Activated CD4-positive, CD25-positive, alpha-beta regulatory T cell treated with anti-CD3 and anti-CD28 coated beads, Interleukin-2, amount 50 U/mL, for 72 hours (primary cell): ENCODE measurements around the gene AAMP.
A peak's percentile ranks its signal among the peaks of the same experiment; 100 is the strongest.

ENCODE experiments used
- DNase-seq: peaks from one replicate; pipeline ENCODE4 v3.0.0; 2021

Gene AAMP

GRCh38 chr2:218218268-218219185, 51.4 kb downstream of the AAMP start:
- no peak for DNase-seq

GRCh38 chr2:218217360-218218267, 52.3 kb downstream of the AAMP start:
- peak; percentile 78 for DNase-seq

- DNase-seq: peak; percentile 97
These were observed 53.1 kb downstream of the AAMP start, which contains the start of gene ARPC2 for GRCh38 chr2:218216674-218217359. ARPC2 (plus strand) TSS chr2:218217189; CDS start chr2:218217471, 282 bp downstream.

- DNase-seq: no peak
These were observed 53.6 kb downstream of the AAMP start for GRCh38 chr2:218216336-218216673.
